Small intestine (tissue), 7 donors: ENCODE measurements around the gene IL9. TPM values are rescaled to one million over a fixed set of nuclear protein-coding genes. Genes with fewer than 3 reads are reported as not detected.

ENCODE experiments used
- DNase-seq, 2 donors: peaks; one replicate each; pipeline versions ENCODE4 v3.0.0 to v3.0.0-alpha.2; 2013
- FAIRE-seq: peaks from 2 replicates; lab custom pipeline; 2012; peaks lifted over from hg19 to GRCh38; lab: Jason Lieb, UNC
- H3K27ac ChIP-seq, 3 donors: one replicate each; pipeline ENCODE4 v1.5.1; 2013; ENCODE audit warnings: low read length in 2 of 3, mild to moderate bottlenecking in 2 of 3, control low read depth in 1 of 3, inconsistent platforms in 1 of 3, low read depth in 1 of 3, moderate library complexity in 1 of 3
- H3K27me3 ChIP-seq, 3 donors: one replicate each; pipeline ENCODE4 v1.6.1; 2013; ENCODE audit warnings: low read length in 3 of 3, inconsistent platforms in 1 of 3; ENCODE audit not compliant: control insufficient read depth in 3 of 3, insufficient read depth in 3 of 3
- H3K36me3 ChIP-seq, 3 donors: one replicate each; pipeline ENCODE4 v1.6.1; 2013; ENCODE audit warnings: low read length in 3 of 3, inconsistent platforms in 1 of 3, low read depth in 1 of 3, mild to moderate bottlenecking in 1 of 3, moderate library complexity in 1 of 3; ENCODE audit not compliant: control insufficient read depth in 3 of 3, insufficient read depth in 2 of 3
- H3K4me1 ChIP-seq, 3 donors: one replicate each; pipeline ENCODE4 v1.6.1; 2013; ENCODE audit warnings: low read length in 2 of 3, inconsistent platforms in 1 of 3, low read depth in 1 of 3, mild to moderate bottlenecking in 1 of 3, moderate library complexity in 1 of 3; ENCODE audit not compliant: control insufficient read depth in 3 of 3, insufficient read depth in 2 of 3
- H3K4me3 ChIP-seq, 3 donors: one replicate each; pipeline ENCODE4 v1.5.1; 2013; ENCODE audit warnings: low read length in 3 of 3, control low read depth in 1 of 3, inconsistent platforms in 1 of 3, low read depth in 1 of 3, mild to moderate bottlenecking in 1 of 3, moderate library complexity in 1 of 3
- H3K9me3 ChIP-seq, 2 donors: one replicate each; pipeline ENCODE4 v1.6.1; 2013; ENCODE audit warnings: low read depth in 1 of 2, low read length in 1 of 2; ENCODE audit not compliant: control insufficient read depth in 2 of 2, insufficient read depth in 1 of 2
- WGBS, 3 donors: extraction: QIAGEN DNeasy Blood & Tissue Kit; methylation state at CpG; one replicate each; pipeline ENCODE4 v1.1.7; 2013; 5-methylcytosine and 5-hydroxymethylcytosine counted together
- polyA plus RNA-seq, 4 donors: library from polyadenylated mRNA; stranded (reverse) in 3 of 4; unstranded in 1 of 4; fragments of 200-250 nt in 3 of 4; fragments of 120-200 nt in 1 of 4; gene quantifications; one replicate each; pipeline versions ENCODE4 v1.2.1 to v1.2.3, GENCODE V29; 2013
- donor health status: healthy with polysubstance abuse.
- donor health status: control.
- donor health status: control.
- donor health status: Bipolar disorder and iron deficiency.
- donor health status: healthy.

The IL9 gene
- polyA plus RNA-seq, 4 donors = not detected

GRCh38 chr5:135901633-135902032, 6.0 kb upstream of the IL9 start:
- FAIRE-seq (no peak), DNase-seq (no peak)
- Histone ChIP-seq H3K27me3 (peaks cover 0 to 9% (median 6%) of the 10 kb centered on the region in 3 donors), H3K9me3 (no peaks in the 10 kb centered on the region), H3K36me3 (no peaks in the 10 kb centered on the region), H3K27ac (no peak overlapping the region), H3K4me3 (no peak overlapping the region), H3K4me1 (no peaks in the 10 kb centered on the region)
- WGBS, 3 donors = 27 to 38% (median 34%) methylated on average over 3 of the region's 3 CpGs

- WGBS, 3 donors = 54 to 57% (median 56%) methylated on average over 3 of the region's 3 CpGs
- no peak for FAIRE-seq
- DNase-seq = no peak
Observed at GRCh38 chr5:135900276-135900675, 4.6 kb upstream of the IL9 start.

GRCh38 chr5:135898651-135899050, 3.0 kb upstream of the IL9 start:
- DNase-seq = no peak
- Histone ChIP-seq H3K9me3 (no peaks in the 10 kb centered on the region), H3K27ac (no peak overlapping the region), H3K4me1 (no peaks in the 10 kb centered on the region), H3K36me3 (no peaks in the 10 kb centered on the region), H3K4me3 (no peak overlapping the region), H3K27me3 (peaks cover 0 to 9% (median 8%) of the 10 kb centered on the region in 3 donors)
- WGBS, 3 donors = 81 to 88% (median 81%) methylated on average over 6 of the region's 6 CpGs
- no peak for FAIRE-seq

More at GRCh38 chr5:135900276-135900675, 4.6 kb upstream of the IL9 start:
- Histone ChIP-seq H3K27me3 (peaks cover 0 to 9% (median 9%) of the 10 kb centered on the region in 3 donors), H3K36me3 (no peaks in the 10 kb centered on the region), H3K4me1 (no peaks in the 10 kb centered on the region), H3K27ac (no peak overlapping the region), H3K4me3 (no peak overlapping the region), H3K9me3 (no peaks in the 10 kb centered on the region)

- WGBS, 3 donors = 40 to 64% (median 43%) methylated on average over 2 of the region's 2 CpGs
- H3K4me1 ChIP-seq = no peaks in the 10 kb centered on the region
- no peaks in the 10 kb centered on the region for H3K36me3 ChIP-seq
- H3K9me3 ChIP-seq = no peaks in the 10 kb centered on the region
- DNase-seq = no peak
- no peak for FAIRE-seq
- no peak overlapping the region for H3K4me3 ChIP-seq
- no peak overlapping the region for H3K27ac ChIP-seq
- H3K27me3 ChIP-seq = peaks cover 0 to 7% (median 6%) of the 10 kb centered on the region in 3 donors
Observed at GRCh38 chr5:135894789-135895188, 852 bp downstream of the IL9 start.

GRCh38 chr5:135894276-135894675, 1.4 kb downstream of the IL9 start:
- no peak for DNase-seq
- WGBS, 3 donors = 65 to 79% (median 65%) methylated on average over 8 of the region's 8 CpGs
- Histone ChIP-seq H3K9me3 (no peaks in the 10 kb centered on the region), H3K36me3 (no peaks in the 10 kb centered on the region), H3K27me3 (peaks cover 0 to 6% (median 4%) of the 10 kb centered on the region in 3 donors), H3K27ac (no peak overlapping the region), H3K4me3 (no peak overlapping the region), H3K4me1 (no peaks in the 10 kb centered on the region)
- FAIRE-seq = no peak

- FAIRE-seq (no peak), DNase-seq (no peak)
- H3K36me3 ChIP-seq = no peaks in the 10 kb centered on the region
- no peaks in the 10 kb centered on the region for H3K9me3 ChIP-seq
- peaks cover 0 to 3% (median 0%) of the 10 kb centered on the region in 3 donors for H3K4me1 ChIP-seq
- H3K27ac ChIP-seq = no peak overlapping the region
- H3K4me3 ChIP-seq = no peak overlapping the region
- H3K27me3 ChIP-seq = peaks cover 0 to 6% (median 2%) of the 10 kb centered on the region in 3 donors
Observed at GRCh38 chr5:135891791-135892190, 3.9 kb downstream of the IL9 start.

- H3K4me3 ChIP-seq = no peak overlapping the region
- no peaks in the 10 kb centered on the region for H3K36me3 ChIP-seq
- 62 to 83% (median 68%) methylated on average over 2 of the region's 2 CpGs for WGBS, 3 donors
- peaks cover 0 to 3% (median 0%) of the 10 kb centered on the region in 3 donors for H3K4me1 ChIP-seq
- DNase-seq = no peak
- no peak for FAIRE-seq
- H3K27me3 ChIP-seq = peaks cover 0 to 6% (median 3%) of the 10 kb centered on the region in 3 donors
- H3K9me3 ChIP-seq = no peaks in the 10 kb centered on the region
- H3K27ac ChIP-seq = no peak overlapping the region
Observed at GRCh38 chr5:135891268-135891667, 4.4 kb downstream of the IL9 start.

- DNase-seq = no peak
- FAIRE-seq = no peak
- 67 to 85% (median 69%) methylated on average over 5 of the region's 5 CpGs for WGBS, 3 donors
- no peaks in the 10 kb centered on the region for H3K36me3 ChIP-seq
- no peak overlapping the region for H3K4me3 ChIP-seq
- peaks cover 0 to 6% (median 5%) of the 10 kb centered on the region in 3 donors for H3K27me3 ChIP-seq
- H3K9me3 ChIP-seq = no peaks in the 10 kb centered on the region
- H3K4me1 ChIP-seq = peaks cover 0 to 3% (median 0%) of the 10 kb centered on the region in 3 donors
- no peak overlapping the region for H3K27ac ChIP-seq
Observed at GRCh38 chr5:135890867-135891266, 4.8 kb downstream of the IL9 start.

GRCh38 chr5:135890296-135890695, 5.3 kb downstream of the IL9 start:
- peaks cover 0 to 3% (median 0%) of the 10 kb centered on the region in 3 donors for H3K4me1 ChIP-seq
- H3K4me3 ChIP-seq = no peak overlapping the region
- H3K9me3 ChIP-seq = no peaks in the 10 kb centered on the region
- H3K27ac ChIP-seq = no peak overlapping the region
- 34 to 52% (median 39%) methylated on average over 2 of the region's 2 CpGs for WGBS, 3 donors
- no peaks in the 10 kb centered on the region for H3K36me3 ChIP-seq
- DNase-seq (no peak), FAIRE-seq (no peak)
- H3K27me3 ChIP-seq = peaks cover 0 to 7% (median 4%) of the 10 kb centered on the region in 3 donors
